A673 (cell line): ENCODE results near the gene IQGAP3. TPM values are rescaled to one million over a fixed set of nuclear protein-coding genes. Genes with fewer than 3 reads are reported as not detected.

Source experiments
- BruUV-seq: library from RNA; stranded (reverse); fragments of 400-500 nt; replicated peaks from 2 replicates; lab custom pipeline; 2021; lab: Mats Ljungman, UMichigan
- CTCF ChIA-PET: fragments of 300-600 bp; sonication (Branson Sonifier 250); formaldehyde crosslinking; loops from one replicate; lab custom pipeline; 2022; ENCODE audit warnings: antibody characterized with exemption; lab: Charles Lee
- POLR2A ChIA-PET: fragments of 300-600 bp; sonication (Branson Sonifier 250); formaldehyde crosslinking; loops from one replicate; lab custom pipeline; 2022; ENCODE audit warnings: antibody characterized with exemption; ENCODE audit not compliant: low non-redundant PET; lab: Charles Lee
- DNase-seq: peaks from one replicate; pipeline ENCODE4 v3.0.0-alpha.2; 2015; ENCODE audit warnings: low spot score
- H3K27ac ChIP-seq: fragments of 200-600 bp; sonication (generic); 2 replicates; pipeline ENCODE4 v1.5.1; 2016; ENCODE audit warnings: mixed run types, low read depth, mild to moderate bottlenecking, mixed read lengths, antibody characterized with exemption, low read length; ENCODE audit not compliant: poor library complexity, severe bottlenecking
- H3K27me3 ChIP-seq: fragments of 200-600 bp; sonication (generic); replicated peaks from 2 replicates; pipeline ENCODE4 v1.6.1; 2017; ENCODE audit warnings: mixed run types, low read depth, mild to moderate bottlenecking, mixed read lengths, antibody characterized with exemption, low read length; ENCODE audit not compliant: insufficient read depth, poor library complexity
- H3K36me3 ChIP-seq: fragments of 200-600 bp; sonication (generic); 2 replicates; pipeline ENCODE4 v1.6.1; 2016; ENCODE audit warnings: mixed run types, mild to moderate bottlenecking, mixed read lengths, antibody characterized with exemption, low read length; ENCODE audit not compliant: insufficient read depth, poor library complexity, severe bottlenecking
- H3K4me1 ChIP-seq: fragments of 200-600 bp; sonication (generic); 2 replicates; pipeline ENCODE4 v1.6.1; 2017; ENCODE audit warnings: mixed run types, mild to moderate bottlenecking, mixed read lengths, antibody characterized with exemption, low read length; ENCODE audit not compliant: insufficient read depth, poor library complexity, severe bottlenecking
- H3K4me3 ChIP-seq: fragments of 200-600 bp; sonication (generic); 2 replicates; pipeline ENCODE4 v1.5.1; 2016; ENCODE audit warnings: low read depth, mixed run types, mild to moderate bottlenecking, mixed read lengths, low read length; ENCODE audit not compliant: poor library complexity, severe bottlenecking
- H3K9me3 ChIP-seq: fragments of 200-600 bp; sonication (generic); 2 replicates; pipeline ENCODE4 v1.6.1; 2016; ENCODE audit warnings: mixed run types, low read depth, mild to moderate bottlenecking, mixed read lengths, antibody characterized with exemption, low read length; ENCODE audit not compliant: poor library complexity, severe bottlenecking
- EZH2 ChIP-seq: fragments of 200-600 bp; sonication (generic); IDR thresholded peaks from 2 replicates; pipeline ENCODE4 v1.6.1; 2017; ENCODE audit warnings: borderline replicate concordance, low read depth, mild to moderate bottlenecking, mixed read lengths, antibody characterized with exemption, low read length; ENCODE audit not compliant: poor library complexity, severe bottlenecking
- intact Hi-C: fragments of 100-400 bp; cut with micrococcal nuclease; formaldehyde crosslinking; loops from one replicate; pipeline ENCODE4 v1.10.0; 2022; ENCODE audit not compliant: unreplicated experiment
- total RNA-seq: library from RNA; stranded (reverse); gene quantifications from 2 replicates; pipeline ENCODE4 v1.2.3, GENCODE V29; 2021
- TF ChIP-seq, protein P1 (sequence below): fragments of 300-800, 200-600 bp; sonication (generic); conservative IDR thresholded peaks from 2 replicates; pipeline ENCODE4 v1.5.1; 2017; ENCODE audit warnings: low read depth, mild to moderate bottlenecking, antibody characterized with exemption, low read length, moderate library complexity, mixed read lengths

The IQGAP3 gene
- total RNA-seq, 1 experiment from 2014 or later: 37.5 TPM

GRCh38 chr1:156524481-156524869 is 47.9 kb downstream of the IQGAP3 start:
- POLR2A ChIA-PET: no interaction called here
- intact Hi-C loops: no loop called here
- no peak overlapping the region for H3K27ac ChIP-seq
- BruUV-seq: no TSS peak
- H3K9me3 ChIP-seq: no peaks in the 10 kb centered on the region
- DNase-seq: no peak
- CTCF ChIA-PET: interaction anchor here (1.0 kb wide), 1 partner anchor 44 kb away, joined by 3 read pairs; no protein-coding TSS in a partner anchor
- no peaks in the 10 kb centered on the region for H3K4me1 ChIP-seq
- H3K27me3 ChIP-seq: no peaks in the 10 kb centered on the region
- H3K4me3 ChIP-seq: no peak overlapping the region
- peaks cover 14% of the 10 kb centered on the region for H3K36me3 ChIP-seq
- TF ChIP-seq, protein P1, sequence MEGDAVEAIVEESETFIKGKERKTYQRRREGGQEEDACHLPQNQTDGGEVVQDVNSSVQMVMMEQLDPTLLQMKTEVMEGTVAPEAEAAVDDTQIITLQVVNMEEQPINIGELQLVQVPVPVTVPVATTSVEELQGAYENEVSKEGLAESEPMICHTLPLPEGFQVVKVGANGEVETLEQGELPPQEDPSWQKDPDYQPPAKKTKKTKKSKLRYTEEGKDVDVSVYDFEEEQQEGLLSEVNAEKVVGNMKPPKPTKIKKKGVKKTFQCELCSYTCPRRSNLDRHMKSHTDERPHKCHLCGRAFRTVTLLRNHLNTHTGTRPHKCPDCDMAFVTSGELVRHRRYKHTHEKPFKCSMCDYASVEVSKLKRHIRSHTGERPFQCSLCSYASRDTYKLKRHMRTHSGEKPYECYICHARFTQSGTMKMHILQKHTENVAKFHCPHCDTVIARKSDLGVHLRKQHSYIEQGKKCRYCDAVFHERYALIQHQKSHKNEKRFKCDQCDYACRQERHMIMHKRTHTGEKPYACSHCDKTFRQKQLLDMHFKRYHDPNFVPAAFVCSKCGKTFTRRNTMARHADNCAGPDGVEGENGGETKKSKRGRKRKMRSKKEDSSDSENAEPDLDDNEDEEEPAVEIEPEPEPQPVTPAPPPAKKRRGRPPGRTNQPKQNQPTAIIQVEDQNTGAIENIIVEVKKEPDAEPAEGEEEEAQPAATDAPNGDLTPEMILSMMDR: no peak
- TF ChIP-seq EZH2: no peak

DNA sequence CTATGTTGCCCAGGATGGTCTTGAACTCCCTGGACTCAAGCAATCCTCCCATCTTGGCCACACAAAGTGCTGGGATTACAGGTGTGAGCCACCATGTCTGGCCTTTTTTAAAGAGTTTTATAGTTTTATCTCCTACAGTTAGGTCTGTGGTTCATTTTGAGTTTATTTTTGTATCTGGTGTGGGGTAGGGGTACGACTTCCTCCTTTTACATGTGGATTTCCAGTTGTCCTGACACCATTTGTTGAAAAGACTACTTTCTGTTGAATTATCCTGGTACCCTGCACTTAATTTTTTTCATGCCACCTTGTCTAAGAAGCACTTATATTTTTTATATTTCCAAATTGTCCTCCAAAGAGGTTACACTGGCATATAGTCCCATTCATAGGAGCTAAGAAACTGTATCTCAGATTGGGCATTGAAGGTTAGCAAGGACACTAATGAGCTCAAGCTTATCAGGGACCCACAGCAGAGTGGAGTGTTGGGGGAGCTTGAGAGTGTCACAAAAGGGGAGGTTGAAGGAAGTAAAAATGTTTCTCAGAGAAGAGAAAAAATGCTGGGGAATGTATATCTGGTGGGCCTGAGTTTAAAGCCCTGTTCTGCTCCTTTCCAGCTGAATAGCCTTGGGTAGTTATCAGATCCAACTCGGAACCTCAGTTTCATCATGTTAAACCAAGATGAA is 48.4 kb downstream of the IQGAP3 start:
- H3K36me3 ChIP-seq: peaks cover 13% of the 10 kb centered on the region
- intact Hi-C loops: no loop called here
- DNase-seq: no peak
- no peaks in the 10 kb centered on the region for H3K4me1 ChIP-seq
- POLR2A ChIA-PET: no interaction called here
- CTCF ChIA-PET: interaction anchor here (1.0 kb wide), 1 partner anchor 43 kb away, joined by 3 read pairs; no protein-coding TSS in a partner anchor
- no peaks in the 10 kb centered on the region for H3K9me3 ChIP-seq
- no TSS peak for BruUV-seq
- no peaks in the 10 kb centered on the region for H3K27me3 ChIP-seq
- no peak overlapping the region for H3K27ac ChIP-seq
- TF ChIP-seq EZH2: no peak
- no peak overlapping the region for H3K4me3 ChIP-seq

- Histone ChIP-seq H3K27ac (no peak overlapping the region), H3K9me3 (no peaks in the 10 kb centered on the region), H3K4me1 (no peaks in the 10 kb centered on the region), H3K4me3 (no peak overlapping the region), H3K27me3 (no peaks in the 10 kb centered on the region), H3K36me3 (peaks cover 2% of the 10 kb centered on the region)
- no TSS peak for BruUV-seq
- no peak for DNase-seq
- ChIA-PET CTCF (no interaction called here), POLR2A (interaction anchor here (0.5 kb wide), 1 partner anchor 81 kb away, joined by 3 read pairs; no protein-coding TSS in a partner anchor)
- intact Hi-C loops: no loop called here
- TF ChIP-seq, protein P1: no peak
- no peak for TF ChIP-seq EZH2
Observed at GRCh38 chr1:156522443-156522970, 49.9 kb downstream of the IQGAP3 start.

DNA sequence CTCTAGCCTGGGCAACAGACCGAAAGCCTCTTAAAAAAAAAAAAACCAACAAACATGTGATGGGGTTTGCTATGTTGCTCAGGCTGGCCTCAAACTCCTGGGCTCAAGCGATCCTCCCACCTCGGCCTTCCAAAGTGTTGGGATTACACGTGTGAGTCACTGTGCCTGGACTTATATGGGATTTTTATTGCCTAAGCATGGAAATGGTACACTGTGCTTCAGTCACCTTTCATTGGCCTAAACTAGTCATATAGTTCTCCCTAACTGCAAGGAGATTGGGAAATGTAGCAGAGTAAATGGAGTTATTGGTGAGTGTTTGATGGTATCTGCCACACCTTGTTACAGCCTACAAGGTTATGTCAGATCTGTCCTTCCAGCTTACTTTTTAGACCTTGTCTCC is 54.6 kb downstream of the IQGAP3 start:
- DNase-seq: no peak
- no peak for TF ChIP-seq EZH2
- TF ChIP-seq, protein P1: no peak
- no peaks in the 10 kb centered on the region for H3K9me3 ChIP-seq
- H3K27ac ChIP-seq: no peak overlapping the region
- H3K27me3 ChIP-seq: no peaks in the 10 kb centered on the region
- H3K4me3 ChIP-seq: no peak overlapping the region
- CTCF ChIA-PET: no interaction called here
- intact Hi-C loops: no loop called here
- H3K4me1 ChIP-seq: no peaks in the 10 kb centered on the region
- POLR2A ChIA-PET: no interaction called here
- no TSS peak for BruUV-seq
- H3K36me3 ChIP-seq: no peaks in the 10 kb centered on the region
